Activated CD8-positive, alpha-beta memory T cell treated with anti-CD3 and anti-CD28 coated beads, Interleukin-2, amount 50 U/mL, for 48 hours (primary cell): ENCODE results near the gene MXD3.

Experiments
- DNase-seq: peaks from one replicate; pipeline ENCODE4 v3.0.0-alpha.2; 2020

The MXD3 gene

DNA sequence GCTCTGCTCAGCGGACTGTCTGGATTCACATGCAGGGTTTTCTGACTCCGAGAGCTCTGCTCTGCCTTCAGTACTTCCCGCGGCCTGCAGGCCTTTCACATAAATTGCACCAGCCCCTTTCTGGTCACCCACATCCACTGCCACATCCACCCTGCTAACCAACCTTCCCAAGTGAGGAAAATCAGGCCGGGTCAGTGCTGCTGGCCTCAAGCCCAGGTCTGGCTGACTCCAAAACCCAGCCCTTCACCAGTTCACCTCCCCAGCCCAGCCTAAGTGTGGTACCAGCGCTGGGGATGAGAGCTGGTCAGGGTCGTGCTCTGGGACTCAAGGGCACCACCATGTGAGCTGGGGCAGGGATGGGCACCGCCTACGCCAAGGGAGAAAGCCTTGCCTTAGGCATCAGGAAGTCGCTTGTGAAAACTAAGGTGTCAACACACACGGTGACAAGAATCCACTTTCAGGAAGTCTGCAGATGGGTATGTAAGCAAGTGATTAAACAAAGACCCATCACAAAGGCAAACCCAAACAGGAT lies 27.5 kb upstream of the MXD3 start:
- no peak for DNase-seq

DNA sequence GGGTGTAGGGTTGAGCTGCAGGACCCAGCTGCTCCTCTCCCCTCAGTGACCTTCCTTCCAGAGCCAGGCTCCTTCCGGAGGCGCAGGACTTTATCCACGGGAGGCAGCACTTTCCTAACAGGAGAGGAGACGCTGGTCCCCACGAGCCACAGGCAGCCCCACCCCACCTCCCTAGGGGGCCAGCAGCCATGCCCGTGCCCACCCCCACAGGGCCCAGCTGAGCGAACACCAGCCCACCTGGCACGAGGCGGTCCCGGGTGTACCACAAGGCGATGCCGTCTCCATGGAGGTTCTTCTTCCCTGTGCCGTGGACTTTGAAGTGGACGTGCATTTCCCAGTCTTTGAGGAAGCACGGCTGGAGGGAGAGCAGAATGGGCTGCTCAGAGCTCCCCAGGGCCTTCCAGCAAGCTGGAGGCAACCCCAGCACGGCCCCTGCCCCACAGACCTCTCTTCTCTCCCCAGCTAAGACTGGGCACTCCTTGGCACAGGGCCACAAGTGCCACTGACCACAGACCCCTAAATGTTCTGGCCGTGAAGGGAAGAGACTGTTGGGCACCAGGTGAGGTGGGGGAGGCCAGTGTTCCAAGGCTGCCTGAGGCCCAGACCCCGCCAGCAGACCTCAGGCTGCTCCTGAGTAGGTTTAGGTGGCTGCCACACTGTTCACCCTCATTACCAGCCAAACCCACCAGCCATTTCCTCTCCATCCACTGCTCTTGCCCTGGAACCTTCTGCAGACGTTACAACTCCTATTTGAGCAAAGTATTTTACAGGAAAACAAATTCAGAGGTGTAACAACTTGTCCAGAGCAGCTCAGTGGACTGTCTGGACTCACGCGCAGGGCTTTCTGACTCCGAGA lies 26.8 kb upstream of the MXD3 start:
- DNase-seq = no peak

DNA sequence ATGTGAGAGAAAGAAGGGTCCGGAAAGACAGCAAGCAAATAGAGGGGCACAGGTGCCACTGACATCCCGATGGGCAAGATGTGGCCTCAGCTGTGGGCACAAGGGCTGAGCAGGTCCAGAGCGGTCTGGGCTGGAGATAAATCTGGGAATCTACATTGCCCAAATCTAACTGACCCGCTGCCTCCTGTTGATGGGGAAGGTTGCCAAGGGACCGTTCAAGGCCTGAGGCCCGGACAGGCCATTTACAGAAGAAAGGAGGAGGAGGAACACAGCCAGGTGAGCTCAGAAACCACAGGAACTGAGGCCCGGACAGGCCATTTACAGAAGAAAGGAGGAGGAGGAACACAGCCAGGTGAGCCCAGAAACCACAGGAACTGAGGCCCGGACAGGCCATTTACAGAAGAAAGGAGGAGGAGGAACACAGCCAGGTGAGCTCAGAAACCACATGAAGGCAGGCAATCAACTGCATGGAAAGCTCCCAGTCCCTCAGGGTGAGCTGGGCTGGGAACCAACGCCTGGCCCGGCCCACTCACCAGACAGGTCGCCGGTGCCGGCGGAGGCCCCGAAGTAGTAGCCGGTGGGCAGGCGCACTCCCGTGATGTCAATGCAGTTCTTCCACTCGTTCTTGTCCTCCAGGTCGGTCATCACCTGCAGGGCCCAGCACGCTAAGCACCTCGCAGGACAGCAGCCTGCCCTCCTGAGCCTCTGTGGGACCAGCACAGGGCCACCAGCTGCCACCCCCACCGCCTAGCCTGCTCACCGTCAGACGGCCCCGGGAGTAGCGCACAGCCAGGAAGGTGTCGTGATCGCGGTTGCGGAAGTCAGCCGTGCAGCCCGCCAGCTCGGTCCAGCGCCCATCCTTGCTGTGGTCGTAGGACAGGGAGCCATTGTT lies 25.2 kb upstream of the MXD3 start:
- no peak for DNase-seq

DNA sequence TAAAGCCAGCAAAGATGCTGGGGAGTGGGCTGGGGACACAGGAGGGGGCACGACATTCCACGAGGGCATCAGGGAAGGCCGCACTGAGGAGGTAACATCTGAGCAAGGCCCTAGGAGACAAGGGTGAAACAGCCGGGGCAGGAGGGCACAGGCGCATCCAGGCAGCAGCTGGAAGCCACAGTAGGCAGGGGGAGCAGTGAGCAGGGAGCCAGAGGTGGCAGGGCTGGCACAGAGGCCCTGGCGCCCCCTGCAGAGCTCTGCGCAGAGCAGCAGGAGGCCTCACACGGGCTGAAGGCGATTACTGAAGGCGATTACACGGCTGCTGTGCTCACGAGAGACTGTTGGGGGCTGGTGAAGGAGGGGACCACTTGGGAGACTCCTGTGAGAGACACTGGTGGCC lies 24.4 kb upstream of the MXD3 start:
- DNase-seq = no peak

DNA sequence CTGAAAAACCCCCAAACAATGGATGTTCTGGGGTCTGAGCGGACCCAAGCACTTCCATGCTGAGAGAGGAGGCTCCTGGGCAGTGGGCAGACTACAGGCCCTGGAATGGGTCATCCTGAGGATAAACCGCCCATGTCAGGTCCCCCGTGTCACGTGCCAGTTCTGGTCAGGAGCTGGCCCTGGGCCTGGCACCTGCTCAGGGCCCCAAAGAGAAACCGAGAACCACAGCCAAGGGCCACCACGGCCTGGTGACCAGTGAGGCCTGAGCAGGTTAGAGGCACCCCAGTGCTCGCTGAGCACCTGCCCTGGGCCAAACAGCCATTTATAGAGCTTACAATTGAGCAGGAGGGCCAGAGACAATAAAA lies 24.0 kb upstream of the MXD3 start:
- DNase-seq = no peak

DNA sequence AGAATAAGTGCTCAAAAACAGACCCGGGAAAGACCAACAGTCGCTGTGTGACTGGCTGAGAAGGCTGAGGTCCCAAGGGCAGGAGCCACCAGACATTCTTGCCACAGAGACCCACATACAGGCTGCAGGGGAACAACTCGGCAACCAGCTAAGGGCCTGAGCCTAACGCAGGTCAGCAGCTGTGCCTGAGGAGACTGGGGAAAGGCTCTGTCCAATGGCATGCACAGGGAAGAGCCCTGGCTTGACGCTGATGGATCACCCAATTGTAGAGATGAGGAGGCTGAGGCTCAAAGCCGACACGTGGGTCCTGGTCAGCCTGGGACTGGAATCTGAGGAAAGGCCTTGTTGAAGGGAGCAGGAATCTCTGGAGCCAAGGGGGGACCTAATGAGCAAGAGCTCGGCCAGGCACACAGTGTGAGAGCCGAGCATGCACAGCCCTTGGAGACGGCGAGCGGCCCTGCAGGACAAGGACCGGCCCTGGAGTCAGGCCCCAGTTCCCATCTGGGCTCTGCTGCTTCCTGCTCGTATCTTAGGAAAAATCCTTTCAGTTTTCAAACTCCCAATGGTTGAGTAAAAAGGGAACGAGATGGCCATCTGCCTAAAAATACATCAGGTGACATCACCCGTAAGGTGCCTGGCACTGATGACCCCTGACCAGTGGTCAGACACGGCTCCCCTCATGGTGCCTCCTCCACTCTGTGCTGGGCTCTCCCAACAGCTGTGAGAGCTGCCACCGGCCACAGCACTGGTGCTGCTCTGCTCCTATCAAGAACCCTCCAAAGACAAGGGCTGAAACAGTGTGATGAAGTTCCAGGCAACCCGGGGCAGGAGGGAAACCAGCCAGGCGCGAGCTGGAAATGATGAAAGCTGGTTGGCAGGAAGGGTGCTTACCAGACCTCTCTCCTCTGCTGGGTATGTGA lies 23.3 kb upstream of the MXD3 start:
- no peak for DNase-seq

DNA sequence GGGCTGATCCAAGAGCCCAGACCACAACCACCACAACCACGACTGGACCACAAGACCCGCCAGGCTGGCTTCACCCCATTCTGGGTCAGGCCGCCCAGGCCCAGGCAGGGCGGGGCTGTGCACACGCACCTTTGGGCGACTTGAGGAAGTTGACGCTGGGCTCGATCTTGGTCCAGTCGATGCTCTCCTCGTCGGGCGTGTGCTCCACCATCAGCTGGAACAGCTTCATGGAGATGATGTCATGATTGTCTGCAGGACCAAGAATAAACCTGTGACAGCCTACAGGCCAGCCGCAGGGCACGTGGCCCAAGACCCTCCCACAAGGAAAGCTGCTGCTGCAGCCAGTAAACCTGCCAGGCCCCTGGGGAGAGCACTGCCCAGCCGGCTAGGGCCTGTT lies 22.5 kb upstream of the MXD3 start:
- no peak for DNase-seq

DNA sequence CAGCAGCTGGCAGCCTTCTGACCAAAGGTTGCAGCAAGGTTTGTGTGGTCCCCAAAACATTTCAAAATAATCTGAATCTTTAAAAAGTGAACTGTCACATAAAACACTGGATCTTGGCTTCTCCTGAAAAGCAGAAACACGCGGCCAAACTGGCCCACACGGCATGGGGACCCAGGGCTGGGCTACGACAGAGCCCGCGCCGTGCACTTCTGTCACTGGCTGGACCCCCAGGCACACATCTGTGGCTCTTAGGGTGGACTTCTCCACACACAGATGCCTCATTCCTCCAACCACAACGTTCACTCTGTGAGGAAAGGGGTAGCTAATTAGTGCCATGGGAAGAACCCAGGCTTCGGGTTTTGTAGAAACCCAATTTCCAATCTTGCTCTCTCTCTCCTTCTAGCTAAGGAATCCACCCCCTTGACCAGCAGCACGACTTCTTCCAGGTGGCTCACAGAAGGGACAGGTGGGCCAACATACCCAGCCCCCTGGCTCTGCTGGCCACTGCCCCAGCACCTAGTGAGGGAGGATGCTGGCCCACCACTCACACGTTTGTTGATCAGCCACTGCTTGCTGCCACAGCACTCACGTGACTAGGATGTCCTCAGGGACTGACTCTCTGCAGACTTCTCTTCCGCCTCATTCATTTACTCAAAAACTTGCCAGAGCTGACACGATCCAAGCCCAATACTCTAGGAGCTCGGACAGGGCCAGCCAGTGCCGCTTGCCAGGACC lies 21.9 kb upstream of the MXD3 start:
- DNase-seq = no peak

DNA sequence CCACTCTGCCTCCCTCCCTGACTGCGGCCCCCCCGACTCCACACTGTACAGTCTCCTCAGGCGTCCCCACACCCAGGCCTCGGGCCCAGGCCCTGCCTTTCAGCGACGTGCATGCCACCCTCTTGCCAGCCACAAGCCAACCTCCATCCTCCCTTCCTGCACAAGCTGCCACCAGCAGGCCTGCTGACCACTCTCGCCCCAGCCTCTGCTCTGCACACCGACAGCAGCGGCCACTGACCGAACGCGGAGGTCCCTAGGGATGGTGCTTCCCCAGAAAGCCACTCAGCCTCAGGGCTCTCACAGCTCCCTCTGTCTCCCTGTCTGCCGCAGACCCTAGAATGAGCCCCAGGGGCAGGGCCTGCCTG lies 21.2 kb upstream of the MXD3 start:
- no peak for DNase-seq

DNA sequence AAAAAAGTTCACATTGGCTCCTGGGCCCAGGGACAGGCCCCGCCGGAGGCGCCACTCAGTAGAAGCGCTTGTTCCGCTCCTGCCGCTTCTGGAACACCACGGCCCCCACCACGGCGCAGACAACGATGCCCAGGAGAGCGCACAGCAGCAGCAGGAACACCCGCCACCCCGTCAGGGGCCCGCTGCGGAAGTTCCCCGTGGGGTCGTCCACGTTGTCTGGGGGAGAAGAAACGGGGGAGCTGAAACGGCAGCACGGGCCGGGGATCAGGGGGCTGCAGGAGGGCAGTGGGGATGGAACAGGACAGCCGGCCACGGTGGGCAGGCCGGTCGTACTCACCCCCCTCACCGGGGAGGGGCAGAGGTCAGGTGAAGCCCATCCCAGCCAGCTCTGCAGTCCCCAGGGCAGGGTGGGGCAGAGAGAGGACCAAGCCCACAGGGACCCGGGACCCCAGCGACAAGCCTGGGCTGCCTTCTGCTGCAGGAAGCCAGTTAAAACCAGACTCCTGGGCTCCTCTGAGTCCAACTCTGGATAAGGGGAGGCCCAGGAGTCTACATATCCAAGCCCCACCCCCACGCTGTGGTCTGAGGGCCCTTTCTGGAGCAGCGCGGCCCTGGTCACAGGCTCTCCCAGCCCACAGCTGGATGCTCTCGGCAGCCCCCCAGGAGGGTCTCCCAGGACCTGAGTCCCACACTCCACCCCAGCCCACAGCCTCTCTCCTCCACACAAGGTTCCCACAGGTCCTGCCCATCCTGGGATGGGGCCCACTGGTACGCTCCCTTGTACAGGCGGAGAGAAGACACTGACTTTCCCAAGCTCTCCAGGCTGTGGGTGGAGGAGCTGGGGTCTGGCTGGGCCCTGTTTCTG lies 20.6 kb upstream of the MXD3 start:
- no peak for DNase-seq

DNA sequence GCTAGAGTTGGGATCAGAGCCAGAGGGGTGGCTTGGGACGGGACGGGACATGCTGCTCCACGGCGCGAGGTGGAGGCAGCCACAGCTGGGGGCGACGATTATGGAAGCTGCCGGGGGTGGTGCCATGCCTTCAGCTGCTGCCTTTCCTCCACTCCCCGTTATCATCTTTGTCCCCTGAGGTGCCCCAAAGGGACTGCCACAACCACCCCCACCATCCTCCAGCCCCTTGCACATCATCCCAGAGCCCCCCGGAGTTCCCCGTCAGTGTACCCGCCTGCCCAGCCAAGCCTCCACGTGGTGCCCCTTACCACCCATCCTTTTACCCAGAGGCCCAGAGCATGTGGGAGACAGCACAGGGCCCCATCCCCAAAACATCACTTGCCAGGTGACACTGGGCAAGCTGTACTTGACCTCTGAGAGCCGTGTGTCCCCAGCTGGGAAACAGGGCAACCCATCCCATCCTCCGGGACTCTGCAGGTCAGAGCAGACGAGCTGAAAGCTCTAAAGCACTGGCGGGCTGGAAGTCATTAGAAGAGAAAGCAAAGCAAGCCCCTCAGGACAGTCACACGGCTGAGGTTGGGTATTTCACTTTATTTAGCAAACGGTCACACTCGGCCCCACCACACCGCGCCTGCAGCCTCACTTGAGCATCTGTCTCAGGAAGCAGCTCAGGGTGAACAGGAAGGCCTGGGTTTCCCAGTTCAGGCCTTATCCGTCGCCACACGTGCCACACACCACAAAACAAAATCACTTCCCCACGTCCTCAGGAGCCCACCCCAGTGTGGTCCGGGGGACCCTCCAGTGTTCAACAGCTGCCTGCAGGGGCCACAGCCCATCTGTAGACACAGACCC lies 19.5 kb upstream of the MXD3 start:
- no peak for DNase-seq

DNA sequence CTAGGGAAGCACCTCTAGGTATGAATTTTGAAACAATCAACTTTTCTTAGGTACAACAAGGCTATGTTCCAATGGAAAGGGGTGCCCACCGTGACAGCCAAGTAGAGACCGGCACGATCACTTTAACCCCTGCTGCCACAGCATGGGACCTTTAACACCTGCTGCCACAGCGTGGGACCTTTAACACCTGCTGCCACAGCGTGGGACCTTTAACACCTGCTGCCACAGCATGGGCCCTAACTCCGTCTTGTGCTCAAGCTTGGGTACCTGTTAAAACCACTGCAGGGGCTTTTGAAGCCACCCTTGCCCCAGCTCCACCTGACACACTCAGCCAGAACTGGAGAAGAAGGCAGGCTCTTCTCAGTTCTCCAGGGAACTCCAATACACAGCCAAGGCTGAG lies 18.2 kb upstream of the MXD3 start:
- DNase-seq = no peak

DNA sequence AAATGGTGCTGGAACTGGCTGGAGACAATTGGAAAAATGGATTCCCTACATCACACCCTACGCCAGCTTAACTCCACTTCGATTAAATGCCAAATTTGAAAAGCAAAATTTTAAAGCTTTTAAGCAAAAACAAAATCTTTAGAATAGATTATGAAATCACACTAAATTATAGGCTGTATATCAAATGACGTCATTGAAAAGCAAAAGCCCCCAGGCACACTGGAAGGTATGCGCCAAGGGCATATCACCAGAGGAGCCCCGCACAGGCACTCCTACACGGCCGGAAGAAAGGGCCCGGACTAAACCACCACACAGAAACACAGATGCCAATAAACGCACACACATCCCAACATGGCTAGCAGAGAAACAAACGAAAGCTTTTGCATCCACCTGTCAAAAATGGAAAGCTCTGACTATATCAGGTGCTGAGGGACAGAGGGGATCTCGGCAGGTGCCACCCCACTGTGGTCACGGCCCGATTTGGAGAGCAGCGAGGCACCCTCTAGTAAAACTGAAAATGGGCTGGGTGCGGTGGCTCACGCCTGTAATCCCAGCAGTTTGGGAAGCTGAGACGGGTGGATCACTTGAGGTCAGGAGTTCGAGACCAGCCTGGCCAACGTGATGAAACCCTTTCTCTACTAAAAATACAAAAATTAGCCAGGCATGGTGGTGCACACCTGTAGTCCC lies 17.0 kb upstream of the MXD3 start:
- DNase-seq = no peak

DNA sequence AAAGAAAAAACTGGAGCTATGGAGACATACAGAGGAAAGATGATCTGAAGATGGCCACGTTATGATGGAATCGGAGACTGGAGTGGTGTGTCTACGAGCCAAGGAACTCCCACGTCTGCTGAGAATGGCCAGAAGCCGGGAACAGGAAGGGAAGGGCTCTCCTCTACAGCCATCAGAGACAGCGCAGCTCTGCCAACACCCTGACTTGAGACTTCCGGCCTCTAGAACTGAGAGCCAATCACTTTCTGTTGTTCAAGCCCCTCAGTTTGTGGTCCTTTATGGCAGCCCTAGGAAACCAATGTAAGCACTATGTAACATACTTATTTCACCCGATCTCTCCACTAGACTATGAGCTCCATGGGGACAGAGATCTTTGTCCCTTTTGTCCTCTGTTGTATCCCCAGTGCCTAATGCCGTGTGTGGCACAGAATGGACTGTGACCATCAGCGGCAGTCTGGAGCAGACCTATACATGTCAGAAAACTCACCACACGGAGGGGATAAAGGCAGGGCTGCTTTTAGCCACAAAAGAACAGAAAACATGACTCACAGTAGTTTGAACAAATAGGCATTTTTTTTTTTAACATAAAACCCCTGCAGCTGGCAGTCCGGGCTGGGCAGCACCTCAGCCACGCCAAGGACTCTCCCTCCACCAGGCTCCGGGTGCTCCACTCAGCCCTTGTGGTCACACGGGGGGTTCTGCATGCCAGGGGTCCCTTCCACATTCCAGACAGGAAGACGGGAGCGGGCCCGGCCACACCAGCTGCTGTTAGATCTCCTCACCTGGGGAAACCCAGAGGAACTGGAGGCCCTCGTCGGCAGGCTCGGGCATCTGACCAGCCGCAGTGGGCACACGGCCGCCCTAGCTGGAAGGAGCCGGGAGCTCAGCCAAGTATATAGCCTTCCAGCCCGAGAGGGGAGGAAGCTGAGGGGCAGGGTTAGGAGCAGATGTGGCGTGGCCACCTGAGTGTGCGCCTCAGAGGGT lies 16.1 kb upstream of the MXD3 start:
- DNase-seq = no peak

DNA sequence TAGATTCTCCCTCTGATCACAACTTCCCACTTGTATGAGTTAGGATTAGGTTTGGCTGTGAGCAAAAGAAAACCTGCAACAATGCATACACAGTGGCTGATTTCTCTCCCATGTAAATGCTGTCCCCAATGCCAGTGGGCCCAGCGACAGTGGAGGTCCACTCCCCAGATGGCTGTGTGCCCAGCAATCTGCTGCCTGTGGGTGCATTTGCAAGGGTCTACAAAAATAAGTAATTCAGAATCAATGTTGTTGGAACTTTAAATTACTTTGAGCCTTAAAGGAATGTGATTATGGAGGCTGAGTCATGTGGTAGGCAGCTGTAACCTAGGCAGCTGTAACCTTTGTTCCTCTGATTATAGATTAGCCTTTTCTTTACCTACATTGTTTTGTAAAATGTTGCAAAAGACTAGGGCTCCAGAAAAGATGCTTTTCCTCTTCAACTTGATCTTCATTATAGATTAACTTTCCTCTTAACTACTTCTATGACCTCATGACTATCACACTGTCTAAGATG lies 14.2 kb upstream of the MXD3 start:
- DNase-seq = no peak

DNA sequence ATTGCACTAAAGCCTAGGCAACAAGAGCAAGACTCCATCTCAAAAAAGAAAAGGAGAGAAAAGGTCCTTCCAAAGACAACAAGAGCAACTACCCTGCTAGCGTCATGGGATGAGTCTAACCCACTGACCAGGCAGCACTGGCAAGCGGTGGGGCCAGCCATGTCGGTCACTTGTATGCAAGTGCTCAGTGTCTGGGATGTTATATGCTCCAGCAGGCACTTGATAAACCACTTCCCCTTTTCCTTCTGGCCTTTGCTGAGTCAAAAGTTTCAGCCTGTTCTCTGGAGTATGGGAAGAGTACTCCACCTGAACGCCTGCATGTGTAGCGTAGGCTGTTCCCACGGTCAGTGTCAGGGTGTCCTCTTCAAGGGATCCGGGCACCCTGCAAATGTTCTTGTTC lies 9.2 kb upstream of the MXD3 start:
- DNase-seq = no peak

DNA sequence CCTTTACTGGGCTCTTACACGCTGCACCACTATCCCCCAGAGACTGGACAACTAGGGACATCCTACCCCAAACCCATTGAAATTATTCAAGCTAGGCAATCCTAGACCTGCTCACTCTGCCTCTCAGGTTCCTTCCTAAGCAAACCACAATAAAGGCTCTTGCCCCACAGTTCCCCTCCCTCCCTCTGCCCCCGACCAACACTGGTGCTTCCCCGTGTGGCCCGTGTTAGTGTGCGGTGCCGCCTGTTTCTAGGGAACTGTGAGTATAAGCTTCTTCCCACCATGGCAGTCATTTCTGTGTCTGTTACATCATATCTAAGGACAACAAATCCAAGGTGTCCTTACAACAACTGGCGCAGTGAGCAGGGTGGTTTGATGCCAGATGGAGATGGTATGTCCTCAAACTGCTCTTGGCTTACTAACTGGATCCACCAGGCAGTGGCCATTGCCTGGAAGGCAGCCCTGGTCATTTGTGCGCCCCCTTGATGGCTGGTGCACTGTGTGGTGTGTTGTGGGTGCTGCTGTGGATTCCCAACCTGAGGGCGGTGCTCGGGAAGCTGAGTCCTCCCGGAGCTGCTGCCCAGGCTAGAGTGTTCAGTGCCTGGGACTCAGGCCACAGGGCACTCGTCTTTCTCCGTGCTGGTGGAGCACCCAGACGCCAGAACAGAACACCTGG lies 8.4 kb upstream of the MXD3 start:
- no peak for DNase-seq
